Retinal pigment epithelial cell (primary cell): Measurements from ENCODE around the gene ANKZF1.

Experiments
- DNase-seq: peaks from one replicate; pipeline ENCODE4 v3.0.0-alpha.2; 2010; ENCODE audit warnings: low read depth
- H3K4me3 ChIP-seq: 2 replicates; pipeline ENCODE4 v1.5.1; 2011; ENCODE audit warnings: mild to moderate bottlenecking, low read length, control low read depth, moderate library complexity
- CTCF ChIP-seq: conservative IDR thresholded peaks from 2 replicates; pipeline ENCODE4 v1.5.1; 2011; ENCODE audit warnings: low read depth, low read length, control low read depth, inconsistent platforms

The ANKZF1 gene

GRCh38 chr2:219280651-219281050, 51.0 kb downstream of the ANKZF1 start:
- TF ChIP-seq CTCF, result no peak
- no peak for DNase-seq
- H3K4me3 ChIP-seq, result no peak overlapping the region

- DNase-seq, result no peak
- TF ChIP-seq CTCF, result no peak
- H3K4me3 ChIP-seq, result no peak overlapping the region
Observed at GRCh38 chr2:219281588-219281987, 52.0 kb downstream of the ANKZF1 start.

- TF ChIP-seq CTCF, result no peak
- no peak for DNase-seq
- H3K4me3 ChIP-seq, result no peak overlapping the region
Observed at GRCh38 chr2:219282375-219282774, 52.8 kb downstream of the ANKZF1 start.

- H3K4me3 ChIP-seq, result no peak overlapping the region
- TF ChIP-seq CTCF, result no peak
- no peak for DNase-seq
Observed at GRCh38 chr2:219282943-219283581, 53.5 kb downstream of the ANKZF1 start.

- TF ChIP-seq CTCF, result no peak
- no peak for DNase-seq
- no peak overlapping the region for H3K4me3 ChIP-seq
Observed at GRCh38 chr2:219284501-219285372, 55.1 kb downstream of the ANKZF1 start.

- no peak for TF ChIP-seq CTCF
- no peak for DNase-seq
- H3K4me3 ChIP-seq, result no peak overlapping the region
Observed at GRCh38 chr2:219285373-219285735, 55.7 kb downstream of the ANKZF1 start.
